ENCODE results near the gene GRHL3.

The GRHL3 gene

GRCh38 chr1:24344090-24344742 is 25.1 kb downstream of the GRHL3 start:
- no peak for DNase-seq (ENCODE audit: low spot score)

DNA sequence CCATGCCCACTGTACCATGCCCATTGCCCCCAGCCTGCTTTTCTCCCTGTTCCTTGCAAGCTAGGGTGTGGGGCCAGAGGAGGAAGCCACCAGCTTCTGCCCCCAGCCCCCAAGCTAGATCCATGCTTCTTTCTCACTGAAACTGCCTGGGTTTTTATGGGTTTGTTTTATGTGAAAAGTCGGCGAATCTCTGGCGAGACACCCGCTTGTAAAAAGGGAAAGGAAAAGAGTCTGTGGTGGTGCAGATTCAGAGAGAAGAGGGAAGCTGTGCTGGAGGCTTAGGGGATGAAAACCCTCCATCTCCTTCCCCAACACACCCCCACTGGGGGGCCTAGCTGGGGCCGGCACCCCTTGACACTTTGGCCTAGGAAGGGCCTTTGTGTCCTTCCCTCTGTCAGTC is 26.2 kb downstream of the GRHL3 start:
- no peak for DNase-seq (ENCODE audit: low spot score)

DNA sequence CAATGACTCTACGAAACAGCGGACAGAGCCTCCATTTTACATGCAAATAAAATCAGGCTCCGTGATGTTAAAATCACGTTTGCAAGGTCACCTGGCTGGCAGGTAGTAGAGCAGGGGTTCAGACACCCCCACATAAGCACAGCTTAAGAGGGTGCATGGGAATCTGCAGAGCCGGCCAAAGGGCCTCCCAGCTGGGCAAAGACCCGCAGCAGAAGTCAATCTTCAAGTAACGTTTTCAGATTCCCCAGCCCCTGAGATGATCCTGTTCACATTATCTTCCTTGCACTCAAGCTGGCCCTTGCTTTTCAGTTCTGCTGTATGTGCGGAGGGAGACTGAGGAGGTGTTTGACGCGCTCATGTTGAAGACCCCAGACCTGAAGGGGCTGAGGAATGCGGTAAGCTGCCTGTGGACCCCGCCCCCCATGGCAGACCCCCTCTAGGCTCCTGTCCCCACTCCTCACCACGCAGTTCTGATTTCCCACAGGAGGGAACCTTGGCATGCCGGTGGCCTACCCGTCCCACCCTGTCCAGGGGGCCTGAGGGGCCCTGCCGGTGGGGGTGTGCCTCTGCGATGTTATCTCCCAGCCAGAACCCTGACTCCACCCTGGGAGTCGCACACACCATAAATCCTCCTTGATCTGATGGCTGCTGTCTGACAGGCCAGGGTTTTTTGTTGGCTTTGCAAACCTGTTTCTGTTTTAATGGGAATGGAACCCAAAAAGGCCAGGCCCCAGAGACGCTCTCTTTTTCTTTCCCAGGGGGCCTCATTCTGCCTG is 28.2 kb downstream of the GRHL3 start:
- DNase-seq (ENCODE audit: low spot score) = no peak

DNA sequence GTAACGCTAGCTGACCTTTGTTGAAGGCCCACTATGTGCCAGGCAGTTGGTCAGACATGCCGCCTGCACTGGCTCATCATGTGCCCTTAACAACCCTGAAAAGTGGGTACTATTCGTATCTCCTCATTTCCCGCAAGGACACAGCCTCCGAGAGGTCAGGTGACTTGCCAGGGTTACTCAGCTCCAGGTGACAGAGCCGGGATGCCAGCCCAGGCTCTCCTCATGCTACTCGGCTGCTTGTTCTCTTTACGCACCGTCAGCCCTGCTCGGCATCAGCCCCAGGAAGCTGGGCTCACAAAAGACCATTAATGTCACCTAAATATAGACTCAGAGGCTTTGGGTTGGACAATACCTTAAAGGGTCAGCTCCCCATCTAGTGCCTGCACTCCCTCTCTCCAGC is 29.0 kb downstream of the GRHL3 start:
- DNase-seq (ENCODE audit: low spot score) = no peak

GRCh38 chr1:24349891-24350290 is 30.7 kb downstream of the GRHL3 start:
- DNase-seq (ENCODE audit: low spot score) = no peak

GRCh38 chr1:24351247-24351646 is 32.1 kb downstream of the GRHL3 start:
- DNase-seq (ENCODE audit: low spot score) = no peak

DNA sequence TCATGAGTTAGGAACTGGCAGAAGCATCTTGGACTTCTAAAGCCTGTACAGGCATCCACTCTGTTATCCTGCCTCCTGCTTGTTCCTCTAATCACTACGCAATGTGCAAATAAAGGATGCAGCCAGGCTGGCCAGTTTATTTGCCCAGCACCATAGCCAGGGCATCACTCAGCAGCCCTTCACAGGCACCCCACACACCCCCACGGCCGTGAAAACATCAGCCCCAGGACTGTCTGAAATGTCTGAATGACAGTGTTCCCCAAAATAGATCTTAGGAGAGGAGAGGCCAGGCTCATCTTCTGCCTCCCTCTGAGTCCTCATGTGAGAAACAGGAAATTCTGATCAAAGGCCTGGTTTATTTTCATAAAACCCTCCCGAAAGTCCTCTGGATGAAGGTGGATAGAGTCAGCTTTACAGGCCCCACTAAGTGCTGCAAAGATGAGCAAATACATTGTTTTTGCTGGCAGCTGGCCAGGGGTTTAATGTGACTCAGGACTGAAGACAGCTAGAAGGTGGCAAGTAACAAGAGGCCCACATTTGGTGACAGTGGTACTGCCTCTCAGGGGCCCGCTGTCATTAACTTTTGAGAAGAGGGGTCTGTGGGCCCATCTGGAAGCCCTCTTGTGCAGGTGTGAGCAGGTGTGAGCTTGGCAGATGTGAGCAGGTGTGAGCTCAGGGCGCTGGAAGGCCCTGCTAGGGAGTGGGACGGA is 32.9 kb downstream of the GRHL3 start:
- DNase-seq (ENCODE audit: low spot score) = no peak

GRCh38 chr1:24353292-24353891 is 34.2 kb downstream of the GRHL3 start:
- no peak for DNase-seq (ENCODE audit: low spot score)

DNA sequence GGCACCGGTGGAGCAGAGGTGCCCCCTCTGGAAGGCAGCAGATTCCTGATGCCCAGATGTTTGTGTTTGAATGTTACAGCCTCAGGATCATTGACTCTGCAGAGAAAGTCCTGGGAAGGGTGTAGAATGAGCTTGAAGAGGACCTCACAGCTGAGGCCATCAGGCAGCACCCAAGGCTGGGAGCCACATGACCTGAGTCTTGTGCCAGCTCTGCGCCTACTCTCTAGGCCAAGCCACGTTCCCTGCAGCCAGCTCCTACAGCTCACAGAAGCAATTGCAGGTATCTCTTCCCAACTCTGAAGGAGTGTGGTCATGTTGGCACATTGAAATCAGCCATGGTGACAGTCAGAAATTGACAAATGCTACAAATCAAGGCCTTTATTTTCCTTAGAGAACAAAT is 36.3 kb downstream of the GRHL3 start:
- DNase-seq (ENCODE audit: low spot score) = no peak

- no peak for DNase-seq (ENCODE audit: low spot score)
Observed at GRCh38 chr1:24357038-24357437, 37.9 kb downstream of the GRHL3 start.

DNA sequence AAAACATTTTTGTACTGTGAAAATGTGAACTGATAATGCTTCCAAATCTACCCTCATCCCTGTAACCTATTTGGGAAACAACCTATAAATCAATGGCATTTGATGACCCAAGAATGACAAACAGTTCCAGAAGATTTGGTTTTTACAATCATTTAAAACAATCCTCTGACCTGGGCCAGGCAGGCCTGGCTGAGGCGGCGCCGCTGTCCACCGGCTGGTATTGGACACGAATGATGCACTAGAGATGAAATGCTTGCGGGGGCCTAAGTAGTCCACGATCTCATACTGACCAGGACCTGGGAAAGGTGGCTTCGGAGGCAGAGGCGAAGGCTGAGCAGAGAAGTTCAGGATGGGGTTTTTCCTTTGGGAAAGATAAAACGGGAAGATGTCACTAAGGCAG is 41.5 kb downstream of the GRHL3 start:
- DNase-seq (ENCODE audit: low spot score) = no peak

DNA sequence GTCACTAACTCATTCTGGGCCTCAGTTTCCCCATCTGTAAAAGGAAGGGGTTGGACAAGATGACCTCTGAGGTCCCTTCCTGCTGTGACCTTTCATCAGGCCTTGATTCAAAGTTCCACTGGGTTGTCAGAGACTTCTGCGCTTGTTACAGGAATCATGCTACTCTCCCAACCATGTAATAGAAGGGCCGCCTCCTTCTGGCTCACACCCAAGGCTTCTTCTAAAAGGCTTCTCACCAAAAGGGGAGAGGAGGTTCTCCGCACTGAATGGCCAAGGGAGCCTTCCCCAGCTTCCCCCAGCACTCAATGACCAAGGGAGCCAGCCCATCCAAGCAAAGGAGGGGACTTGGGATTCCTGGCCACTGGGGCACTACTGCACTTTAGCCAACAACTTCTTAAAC is 42.7 kb downstream of the GRHL3 start:
- no peak for DNase-seq (ENCODE audit: low spot score)

- DNase-seq (ENCODE audit: low spot score) = no peak
Observed at GRCh38 chr1:24362396-24362795, 43.2 kb downstream of the GRHL3 start.

DNA sequence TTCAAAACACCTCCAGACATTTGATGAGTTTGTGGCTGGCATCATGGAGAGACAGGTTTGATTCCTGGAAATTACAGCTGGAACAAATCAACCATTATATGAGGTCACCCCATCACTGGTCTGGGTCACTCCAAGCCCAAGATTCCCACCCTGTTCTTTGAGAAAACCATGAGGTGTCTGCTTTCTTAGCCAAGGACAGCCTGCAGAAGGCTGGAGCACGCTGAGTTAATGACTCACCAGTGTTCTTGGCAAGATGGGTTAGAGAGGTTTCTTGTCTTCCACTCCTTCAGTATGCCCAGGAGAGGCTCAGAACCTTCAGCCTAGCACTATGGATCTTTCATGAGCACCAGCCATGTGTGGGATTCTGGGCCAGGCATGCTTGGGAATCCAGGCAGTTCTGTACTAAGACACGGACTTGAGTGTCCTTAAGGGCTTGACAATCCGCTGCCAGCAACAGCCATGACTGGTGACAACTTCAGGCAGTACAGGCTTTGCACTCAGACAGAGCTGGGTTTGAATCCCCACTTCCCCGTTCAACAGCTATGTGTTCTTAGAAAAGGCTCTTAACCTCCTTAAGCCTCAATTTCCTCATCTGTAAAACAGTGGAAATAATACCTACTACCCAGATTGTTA is 43.9 kb downstream of the GRHL3 start:
- DNase-seq (ENCODE audit: low spot score) = no peak

DNA sequence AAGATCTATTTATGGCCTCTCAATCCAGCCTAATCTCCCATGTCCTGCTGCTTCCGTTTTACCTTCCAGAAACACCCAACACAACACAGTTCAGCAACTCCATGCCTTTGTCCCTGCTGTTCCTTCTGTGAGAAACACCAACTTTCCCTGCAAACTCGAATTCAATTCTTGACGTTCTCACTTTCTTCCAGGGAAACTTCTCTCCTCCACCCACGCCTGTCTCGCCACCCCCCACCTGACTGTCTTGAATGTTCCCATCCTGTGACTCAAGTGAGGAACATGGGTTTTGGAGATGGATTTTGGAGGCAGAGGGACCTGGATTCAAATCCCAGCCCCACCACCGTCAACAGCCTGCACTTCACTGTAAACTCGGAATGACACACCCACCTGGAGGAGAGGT is 44.8 kb downstream of the GRHL3 start:
- DNase-seq (ENCODE audit: low spot score) = no peak

GRCh38 chr1:24364605-24364974 is 45.4 kb downstream of the GRHL3 start:
- DNase-seq (ENCODE audit: low spot score) = no peak

- no peak for DNase-seq (ENCODE audit: low spot score)
Observed at GRCh38 chr1:24364975-24365678, 46.0 kb downstream of the GRHL3 start.

- no peak for DNase-seq (ENCODE audit: low spot score)
Observed at GRCh38 chr1:24366707-24367106, 47.5 kb downstream of the GRHL3 start.

DNA sequence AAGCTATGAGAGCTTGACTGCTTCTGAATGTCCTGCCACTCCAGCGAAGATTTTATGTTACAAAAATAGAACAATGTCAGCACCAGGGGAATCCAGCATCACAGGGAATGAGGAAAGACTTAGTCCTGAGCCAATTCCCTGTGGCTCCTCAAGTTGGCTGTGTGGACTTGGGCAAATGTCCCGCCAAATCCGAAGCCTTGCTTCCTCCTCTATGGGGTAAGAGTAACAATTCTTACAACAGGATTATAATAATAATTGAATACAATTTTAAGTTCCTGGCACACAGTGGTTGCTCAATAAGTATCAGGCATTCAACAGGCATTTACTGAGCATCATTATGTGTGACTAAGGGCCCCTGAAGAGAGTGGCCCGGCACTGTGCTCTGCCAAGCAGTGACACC is 50.0 kb downstream of the GRHL3 start:
- no peak for DNase-seq (ENCODE audit: low spot score)

DNA sequence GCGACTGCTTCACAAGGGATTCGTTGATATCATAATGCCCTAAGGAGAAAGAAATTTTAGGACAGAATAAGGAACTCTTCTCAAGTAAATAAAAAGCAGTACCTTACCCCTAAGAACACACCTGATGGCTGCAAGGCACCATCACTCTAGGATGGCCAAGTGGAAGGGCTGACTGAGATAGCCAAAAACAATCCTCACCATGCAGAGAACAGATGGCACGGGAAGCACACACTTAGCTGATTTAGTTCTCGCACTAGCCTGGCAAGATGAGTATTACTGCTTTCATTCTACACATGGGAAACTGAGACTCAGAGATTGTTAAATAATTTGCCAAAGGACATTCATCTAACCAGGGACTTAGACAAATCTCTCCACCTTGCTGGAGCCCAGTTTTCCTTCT is 50.6 kb downstream of the GRHL3 start:
- no peak for DNase-seq (ENCODE audit: low spot score)

DNA sequence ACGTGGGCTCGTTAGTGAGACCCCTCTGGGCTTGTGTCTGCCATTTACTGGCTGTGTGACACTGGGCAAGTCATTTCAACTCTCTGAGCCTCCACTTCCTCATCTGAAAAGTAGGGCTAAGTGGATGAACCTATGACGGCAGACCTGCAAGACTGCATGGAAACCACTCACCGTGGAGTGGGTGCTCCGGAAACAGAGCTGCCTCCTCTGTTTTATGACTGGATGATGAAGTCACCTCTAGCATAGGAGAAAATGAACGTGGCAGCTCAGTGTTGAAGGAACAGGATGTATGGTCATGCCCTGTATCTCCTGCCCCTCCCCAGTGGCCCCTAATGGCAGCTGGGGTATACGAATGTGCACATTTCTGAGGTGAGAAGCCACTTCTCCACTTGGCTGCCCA is 53.9 kb downstream of the GRHL3 start:
- no peak for DNase-seq (ENCODE audit: low spot score)

- DNase-seq (ENCODE audit: low spot score) = no peak
Observed at GRCh38 chr1:24373710-24374109, 54.6 kb downstream of the GRHL3 start.
